Cardiac fibroblast (primary cell): Measurements from ENCODE around the gene PPHLN1.

Experiments used
- DNase-seq, 2 donors: peaks; one replicate each; pipeline versions ENCODE4 v3.0.0 to v3.0.0-alpha.2; 2010; ENCODE audit warnings: low read depth in 2 of 2
- H3K4me3 ChIP-seq, 2 donors: replicated peaks in 1 of 2; 1 replicate in 1 of 2; 2 replicates in 1 of 2; pipeline ENCODE4 v1.5.1; 2011; ENCODE audit warnings: low read depth in 2 of 2, low read length in 2 of 2, mild to moderate bottlenecking in 2 of 2, moderate library complexity in 1 of 2
- TF ChIP-seq, protein P1 (sequence below): IDR thresholded peaks from one replicate; pipeline ENCODE4 v1.5.1; 2011; ENCODE audit warnings: low read depth, mild to moderate bottlenecking, low read length, inconsistent platforms

The PPHLN1 gene

DNA sequence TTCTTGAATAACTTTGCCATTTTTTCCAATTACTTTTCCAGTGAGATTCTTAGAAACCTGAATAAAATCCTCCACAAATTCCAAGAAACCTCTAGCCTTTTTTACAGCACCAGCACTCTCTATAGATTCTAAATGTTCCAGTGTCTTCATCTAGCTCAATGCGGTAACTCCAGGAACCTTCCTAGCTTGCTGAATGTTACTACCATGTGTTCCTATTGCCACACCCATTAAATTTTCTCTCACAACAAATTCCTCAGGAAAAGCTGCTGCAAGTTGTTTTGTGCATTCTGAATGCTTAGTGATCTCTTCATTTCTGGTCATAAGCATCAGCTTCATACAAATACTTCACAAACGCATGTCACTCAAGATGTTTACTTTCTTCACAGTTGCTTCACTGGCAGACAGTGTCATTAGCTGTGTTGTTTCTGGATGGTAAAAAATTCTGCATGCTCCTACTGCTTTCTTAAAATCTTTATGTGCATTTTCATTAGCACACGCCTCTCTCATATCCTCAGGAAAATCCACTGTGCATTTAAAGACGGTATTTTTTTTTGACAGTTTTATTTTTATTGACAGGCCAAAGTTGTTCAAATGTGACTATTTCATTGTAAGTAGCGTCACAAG lies 106.7 kb downstream of the PPHLN1 start:
- H3K4me3 ChIP-seq, result no peak overlapping the region
- no peak for DNase-seq
- TF ChIP-seq, protein P1, sequence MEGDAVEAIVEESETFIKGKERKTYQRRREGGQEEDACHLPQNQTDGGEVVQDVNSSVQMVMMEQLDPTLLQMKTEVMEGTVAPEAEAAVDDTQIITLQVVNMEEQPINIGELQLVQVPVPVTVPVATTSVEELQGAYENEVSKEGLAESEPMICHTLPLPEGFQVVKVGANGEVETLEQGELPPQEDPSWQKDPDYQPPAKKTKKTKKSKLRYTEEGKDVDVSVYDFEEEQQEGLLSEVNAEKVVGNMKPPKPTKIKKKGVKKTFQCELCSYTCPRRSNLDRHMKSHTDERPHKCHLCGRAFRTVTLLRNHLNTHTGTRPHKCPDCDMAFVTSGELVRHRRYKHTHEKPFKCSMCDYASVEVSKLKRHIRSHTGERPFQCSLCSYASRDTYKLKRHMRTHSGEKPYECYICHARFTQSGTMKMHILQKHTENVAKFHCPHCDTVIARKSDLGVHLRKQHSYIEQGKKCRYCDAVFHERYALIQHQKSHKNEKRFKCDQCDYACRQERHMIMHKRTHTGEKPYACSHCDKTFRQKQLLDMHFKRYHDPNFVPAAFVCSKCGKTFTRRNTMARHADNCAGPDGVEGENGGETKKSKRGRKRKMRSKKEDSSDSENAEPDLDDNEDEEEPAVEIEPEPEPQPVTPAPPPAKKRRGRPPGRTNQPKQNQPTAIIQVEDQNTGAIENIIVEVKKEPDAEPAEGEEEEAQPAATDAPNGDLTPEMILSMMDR, result no peak

GRCh38 chr12:42440608-42441007 lies 114.6 kb downstream of the PPHLN1 start:
- no peak for DNase-seq
- TF ChIP-seq, protein P1, result no peak

DNA sequence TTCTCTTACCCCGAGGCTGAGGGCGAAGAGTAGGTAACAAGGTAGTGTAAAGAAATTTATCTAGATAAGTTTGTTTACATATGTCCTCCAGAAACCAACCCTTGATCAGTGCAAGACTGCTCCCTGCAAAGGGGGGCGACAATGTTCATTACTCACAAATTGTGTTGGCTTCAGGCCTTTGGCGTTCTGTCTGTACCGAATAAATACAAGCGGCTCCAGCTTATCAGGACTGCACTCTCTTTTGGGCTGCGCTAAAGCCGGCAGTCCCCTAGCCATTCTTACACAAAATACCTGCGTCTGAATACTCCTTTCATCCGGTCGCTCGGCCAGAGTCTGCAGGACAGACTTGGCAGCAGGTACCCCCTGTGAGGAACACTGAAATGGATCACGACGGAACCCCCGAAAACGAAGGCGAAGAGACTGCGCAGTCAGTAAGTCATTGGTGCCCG lies 116.4 kb downstream of the PPHLN1 start:
- TF ChIP-seq, protein P1, result no peak
- H3K4me3 ChIP-seq, result no peak overlapping the region
- no peak for DNase-seq

More at GRCh38 chr12:42440608-42441007, 114.6 kb downstream of the PPHLN1 start:
- H3K4me3 ChIP-seq, result no peak overlapping the region

GRCh38 chr12:42442888-42443287 lies 116.9 kb downstream of the PPHLN1 start:
- TF ChIP-seq, protein P1, result no peak
- DNase-seq, result no peak
- H3K4me3 ChIP-seq, result no peak overlapping the region

GRCh38 chr12:42444192-42444943 lies 118.4 kb downstream of the PPHLN1 start:
- TF ChIP-seq, protein P1, result no peak
- DNase-seq, result no peak
- H3K4me3 ChIP-seq, result no peak overlapping the region

DNA sequence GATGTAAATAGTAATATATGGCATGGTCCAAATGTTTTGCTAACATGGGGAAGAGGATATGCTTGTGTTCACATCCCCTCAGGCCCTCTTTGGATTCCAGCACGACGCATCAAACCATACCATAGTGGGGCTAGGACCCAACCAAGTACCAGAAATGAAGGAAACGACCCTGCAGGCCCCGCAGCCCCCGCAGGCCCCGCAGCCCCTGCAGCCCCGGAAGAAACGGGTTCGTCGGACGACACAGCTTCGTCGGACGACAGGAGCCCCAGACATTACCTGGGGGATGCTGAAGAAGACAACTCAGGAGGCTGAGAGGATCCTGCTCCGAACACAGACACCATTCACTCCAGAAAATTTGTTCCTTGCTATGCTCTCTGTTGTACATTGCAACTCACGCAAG lies 119.9 kb downstream of the PPHLN1 start:
- TF ChIP-seq, protein P1, result no peak
- H3K4me3 ChIP-seq, result no peak overlapping the region
- DNase-seq, result no peak
